ENCODE measurements around the gene MEF2C.

MEF2C gene

GRCh38 chr5:88888848-88889188 lies 5.8 kb upstream of the MEF2C start:
- no peak for DNase-seq (ENCODE audit: low read depth in 4 of 4, low spot score in 1 of 4)

GRCh38 chr5:88888291-88888690 lies 5.3 kb upstream of the MEF2C start:
- no peak for DNase-seq (ENCODE audit: low read depth in 4 of 4, low spot score in 1 of 4)

- DNase-seq (ENCODE audit: low read depth in 4 of 4, low spot score in 1 of 4) = no peak
Observed at GRCh38 chr5:88887342-88887741, 4.4 kb upstream of the MEF2C start.

GRCh38 chr5:88886746-88887341 lies 3.9 kb upstream of the MEF2C start:
- DNase-seq (ENCODE audit: low read depth in 4 of 4, low spot score in 1 of 4) = no peak

GRCh38 chr5:88886252-88886651 lies 3.3 kb upstream of the MEF2C start:
- no peak for DNase-seq (ENCODE audit: low read depth in 4 of 4, low spot score in 1 of 4)

GRCh38 chr5:88885002-88885401 lies 2.0 kb upstream of the MEF2C start:
- DNase-seq (ENCODE audit: low read depth in 4 of 4, low spot score in 1 of 4) = no peak

- DNase-seq (ENCODE audit: low read depth in 4 of 4, low spot score in 1 of 4) = no peak
Observed at GRCh38 chr5:88884608-88884877, 1.6 kb upstream of the MEF2C start.

- DNase-seq (ENCODE audit: low read depth in 4 of 4, low spot score in 1 of 4) = no peak
Observed at GRCh38 chr5:88883836-88884607, 1.0 kb upstream of the MEF2C start.

GRCh38 chr5:88882276-88883038 lies 527 bp downstream of the MEF2C start:
- DNase-seq (ENCODE audit: low read depth in 4 of 4, low spot score in 1 of 4) = no peak

- DNase-seq (ENCODE audit: low read depth in 4 of 4, low spot score in 1 of 4) = no peak
Observed at GRCh38 chr5:88881571-88881971, 1.4 kb downstream of the MEF2C start.

- DNase-seq (ENCODE audit: low read depth in 4 of 4, low spot score in 1 of 4) = no peak
Observed at GRCh38 chr5:88880201-88880600, 2.8 kb downstream of the MEF2C start.

GRCh38 chr5:88879724-88880123 lies 3.3 kb downstream of the MEF2C start:
- DNase-seq (ENCODE audit: low read depth in 4 of 4, low spot score in 1 of 4) = no peak

- DNase-seq (ENCODE audit: low read depth in 4 of 4, low spot score in 1 of 4) = no peak
Observed at GRCh38 chr5:88878976-88879375, 4.0 kb downstream of the MEF2C start.

- no peak for DNase-seq (ENCODE audit: low read depth in 4 of 4, low spot score in 1 of 4)
Observed at GRCh38 chr5:88877826-88878225, 5.2 kb downstream of the MEF2C start.

- no peak for DNase-seq (ENCODE audit: low read depth in 4 of 4, low spot score in 1 of 4)
Observed at GRCh38 chr5:88876714-88877113, 6.3 kb downstream of the MEF2C start.

GRCh38 chr5:88875341-88876234 lies 7.4 kb downstream of the MEF2C start:
- no peak for DNase-seq (ENCODE audit: low read depth in 4 of 4, low spot score in 1 of 4)

- no peak for DNase-seq (ENCODE audit: low read depth in 4 of 4, low spot score in 1 of 4)
Observed at GRCh38 chr5:88873447-88873846, 9.5 kb downstream of the MEF2C start.

GRCh38 chr5:88872971-88873370 lies 10.0 kb downstream of the MEF2C start:
- DNase-seq (ENCODE audit: low read depth in 4 of 4, low spot score in 1 of 4) = no peak

- no peak for DNase-seq (ENCODE audit: low read depth in 4 of 4, low spot score in 1 of 4)
Observed at GRCh38 chr5:88870285-88870684, 12.7 kb downstream of the MEF2C start.

- no peak for DNase-seq (ENCODE audit: low read depth in 4 of 4, low spot score in 1 of 4)
Observed at GRCh38 chr5:88868468-88869068, 14.4 kb downstream of the MEF2C start.

- DNase-seq (ENCODE audit: low read depth in 4 of 4, low spot score in 1 of 4) = no peak
Observed at GRCh38 chr5:88867638-88868037, 15.3 kb downstream of the MEF2C start.

Data from stimulated activated CD4-positive, alpha-beta T cell treated with anti-CD3 and anti-CD28 coated beads, Interleukin-1b, Interleukin-23, amount 100 ng/mL, for 24 hours (primary cell).